CD4-positive, alpha-beta T cell treated with Interleukin-2 at 100 ng/mL for 4 hours (primary cell): ENCODE results near the gene ZNF727.
"Not testable (repeated sequence)": the region's sequence is repeated elsewhere in the genome, so short reads cannot be mapped to it uniquely, and the experiment has no call there.

Source experiments
- DNase-seq: peaks from one replicate; pipeline ENCODE4 v3.0.0-alpha.2; 2020; ENCODE audit warnings: low spot score

The ZNF727 gene

GRCh38 chr7:64045301-64046040 lies at the start of gene ZNF727:
TSS of gene ZNF727 (plus strand) at chr7:64045434. CDS start at chr7:64045622, 188 bp downstream.
- no peak for DNase-seq

- no peak for DNase-seq
Observed at GRCh38 chr7:63998549-63998948, 46.7 kb upstream of the ZNF727 start, which contains the start of gene ZNF722. TSS of gene ZNF722 (plus strand) at chr7:63998849. CDS start at chr7:63998962, 113 bp downstream.

DNA sequence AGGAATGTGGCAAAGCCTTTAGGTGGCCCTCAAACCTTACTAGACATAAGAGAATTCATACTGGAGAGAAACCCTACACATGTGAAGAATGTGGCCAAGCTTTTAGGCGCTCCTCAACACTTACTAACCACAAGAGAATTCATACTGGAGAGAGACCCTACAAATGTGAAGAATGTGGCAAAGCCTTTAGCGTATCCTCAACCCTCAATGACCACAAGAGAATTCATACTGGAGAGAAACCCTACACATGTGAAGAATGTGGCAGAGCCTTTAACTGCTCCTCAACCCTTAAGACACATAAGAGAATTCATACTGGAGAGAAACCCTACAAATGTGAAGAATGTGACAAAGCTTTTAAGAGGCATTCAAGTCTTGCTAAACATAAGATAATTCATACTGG lies 29.7 kb upstream of the ZNF727 start:
- DNase-seq = not testable (repeated sequence)

- no peak for DNase-seq
Observed at GRCh38 chr7:64035388-64035787, 9.8 kb upstream of the ZNF727 start.

DNA sequence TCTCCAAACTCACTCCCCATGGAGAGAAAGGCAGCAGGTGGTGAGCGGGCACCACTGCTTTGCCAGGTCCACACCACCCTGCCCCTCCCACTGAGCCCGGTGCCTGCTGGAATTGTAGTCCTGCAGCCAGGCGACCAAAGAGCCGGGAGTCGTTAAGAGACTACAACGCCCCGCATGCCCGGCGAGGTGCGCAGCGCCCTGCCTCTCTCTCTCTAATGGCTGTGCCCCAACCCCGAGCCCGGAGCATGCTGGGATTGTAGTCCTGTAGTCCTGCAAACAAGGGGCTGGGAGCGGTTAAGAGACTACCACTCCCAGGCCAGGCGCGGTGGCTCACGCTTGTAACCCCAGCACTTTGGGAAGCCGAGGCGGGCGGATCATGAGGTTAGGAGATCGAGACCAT lies 8.1 kb upstream of the ZNF727 start:
- DNase-seq = no peak

DNA sequence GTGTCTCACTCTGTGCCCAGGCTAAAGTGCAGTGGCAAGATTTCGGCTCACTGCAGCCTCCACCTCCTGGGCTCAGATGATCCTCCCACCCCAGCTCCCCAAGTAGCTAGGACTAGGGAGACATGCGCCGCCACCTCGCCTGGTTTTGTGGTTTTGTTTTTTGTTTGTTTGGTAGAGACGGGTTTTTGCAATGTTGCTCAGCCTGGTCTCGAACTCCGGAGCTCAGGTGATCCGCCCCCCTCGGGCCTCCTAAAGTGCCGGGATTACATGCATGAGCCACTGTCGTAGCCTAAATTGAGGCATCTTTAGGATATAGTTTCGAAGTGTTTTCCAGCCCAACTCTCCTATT lies 781 bp downstream of the ZNF727 start:
- DNase-seq = no peak

GRCh38 chr7:64077837-64078698 lies 32.8 kb downstream of the ZNF727 start:
- not testable (repeated sequence) for DNase-seq

DNA sequence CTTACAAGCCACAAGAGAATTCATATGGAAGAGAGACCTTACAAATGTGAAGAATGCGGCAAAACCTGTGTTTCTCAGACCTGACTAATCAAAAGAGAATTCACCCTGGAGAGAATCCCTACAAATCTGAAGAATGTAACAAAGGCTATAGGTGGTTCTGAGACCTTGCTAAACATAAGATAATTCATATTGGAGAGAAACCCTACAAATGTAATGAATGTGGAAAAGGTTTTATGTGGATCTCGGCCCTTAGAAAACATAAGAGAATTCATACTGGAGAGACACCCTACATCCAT lies 33.4 kb downstream of the ZNF727 start:
- DNase-seq = no peak

DNA sequence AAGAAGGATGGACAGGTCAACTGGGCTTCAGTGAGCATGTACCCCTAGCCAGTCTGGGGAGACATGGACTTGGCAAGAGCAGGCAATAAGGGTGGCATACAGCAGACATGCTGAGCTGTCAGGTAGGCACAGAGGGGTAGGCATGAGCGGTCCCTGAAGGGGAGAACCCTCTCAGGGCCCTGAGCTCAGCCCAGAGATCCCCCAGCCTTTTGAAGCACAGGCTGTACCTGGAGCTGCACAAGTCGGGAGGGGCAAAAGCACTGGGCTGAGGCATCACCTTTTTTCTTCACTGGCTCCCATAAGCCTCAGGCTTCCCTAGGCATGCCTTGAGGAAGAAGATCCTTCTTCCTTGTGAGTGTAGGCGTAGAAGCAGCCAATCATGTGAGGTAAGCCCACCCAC lies 42.3 kb downstream of the ZNF727 start:
- no peak for DNase-seq

DNA sequence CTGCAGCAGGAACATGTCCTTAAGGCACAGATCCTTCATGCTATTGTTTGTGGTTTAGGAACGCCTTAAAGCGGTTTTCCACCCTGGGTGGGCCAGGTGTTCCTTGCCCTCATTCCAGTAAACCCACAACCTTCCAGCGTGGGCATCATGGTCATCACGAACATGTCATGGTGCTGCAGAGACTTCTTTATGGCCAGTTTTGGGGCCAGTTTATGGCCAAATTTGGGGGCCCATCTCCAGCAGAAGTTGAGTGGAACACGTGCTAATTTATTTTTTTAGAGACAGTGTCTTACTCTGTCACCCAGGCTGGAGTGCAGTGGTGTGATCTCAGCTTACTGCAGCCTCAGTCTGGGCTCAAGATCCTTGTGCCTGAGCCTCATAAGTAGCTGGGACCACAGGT lies 43.6 kb downstream of the ZNF727 start:
- not testable (repeated sequence) for DNase-seq
